Naive B cell (primary cell): Measurements from ENCODE around the gene MED12L. TPM values are rescaled to one million over a fixed set of nuclear protein-coding genes. Genes with fewer than 3 reads are reported as not detected.
A peak's percentile ranks its signal among the peaks of the same experiment; 100 is the strongest.

Source experiments
- ATAC-seq, 2 donors: fragments of 150-1000 bp; cut with Tn5 transposase; 2 replicates each; pipeline ENCODE4 v1.10.0; 2021; ENCODE audit warnings: low read depth in 2 of 2, mild to moderate bottlenecking in 2 of 2, moderate library complexity in 2 of 2
- DNase-seq: peaks from one replicate; pipeline ENCODE4 v3.0.0; 2022
- H3K27ac Mint-ChIP-seq, 6 donors: one replicate each; pipeline ENCODE4 v1.8.0; 2020 to 2022; ENCODE audit warnings: mild to moderate bottlenecking in 6 of 6, mixed read lengths in 6 of 6, moderate library complexity in 5 of 6, inconsistent platforms in 2 of 6
- H3K27me3 Mint-ChIP-seq, 3 donors: one replicate each; pipeline ENCODE4 v1.8.0; 2021 to 2022; ENCODE audit warnings: mixed read lengths in 3 of 3, mild to moderate bottlenecking in 1 of 3
- H3K36me3 Mint-ChIP-seq, 2 donors: one replicate each; pipeline ENCODE4 v1.8.0; 2020 to 2022; ENCODE audit warnings: mixed read lengths in 2 of 2, inconsistent platforms in 1 of 2, mild to moderate bottlenecking in 1 of 2
- H3K4me1 Mint-ChIP-seq, 3 donors: one replicate each; pipeline ENCODE4 v1.8.0; 2020 to 2022; ENCODE audit warnings: mixed read lengths in 3 of 3, inconsistent platforms in 1 of 3, mild to moderate bottlenecking in 1 of 3, moderate library complexity in 1 of 3
- H3K4me3 Mint-ChIP-seq, 8 donors: one replicate each; pipeline ENCODE4 v1.8.0; 2020 to 2022; ENCODE audit warnings: mild to moderate bottlenecking in 8 of 8, mixed read lengths in 8 of 8, moderate library complexity in 8 of 8, inconsistent platforms in 2 of 8
- H3K9me3 Mint-ChIP-seq, 7 donors: one replicate each; pipeline ENCODE4 v1.8.0; 2020 to 2022; ENCODE audit warnings: mixed read lengths in 7 of 7, mild to moderate bottlenecking in 5 of 7, inconsistent platforms in 2 of 7, moderate library complexity in 1 of 7
- polyA plus RNA-seq, 6 donors: library from polyadenylated mRNA; unstranded; fragments of 300-500 nt; fragmentation: Illumina TruSeq; gene quantifications; one replicate each; pipeline ENCODE4 v1.2.3, GENCODE V29; 2021; ENCODE audit warnings: low read depth in 6 of 6

MED12L gene
- polyA plus RNA-seq, 6 donors from 2014 or later = 0.22 to 0.23 TPM; not detected in 4

- DNase-seq (no peak), ATAC-seq (no peak)
- Mint-ChIP-seq H3K27ac (no peak overlapping the region), H3K27me3 (no peaks in the 10 kb centered on the region), H3K36me3 (no peaks in the 10 kb centered on the region), H3K9me3 (peaks cover 0 to 2% (median 0%) of the 10 kb centered on the region in 7 donors), H3K4me1 (peaks cover 10 to 14% (median 11%) of the 10 kb centered on the region in 3 donors), H3K4me3 (no peak overlapping the region)
Measured at GRCh38 chr3:151423091-151423490, 337.6 kb downstream of the MED12L start.

GRCh38 chr3:151425627-151426340 is 340.3 kb downstream of the MED12L start:
- Mint-ChIP-seq H3K9me3 (peaks cover 0 to 2% (median 0%) of the 10 kb centered on the region in 7 donors), H3K4me3 (peak overlapping the region in 1 of 8 donors; percentile 40), H3K27me3 (no peaks in the 10 kb centered on the region), H3K27ac (peak overlapping the region in 3 of 6 donors; percentile 21 to 59 (median 46)), H3K4me1 (peaks cover 10 to 17% (median 14%) of the 10 kb centered on the region in 3 donors), H3K36me3 (peaks cover 0 to 4% of the 10 kb centered on the region in 2 donors)
- ATAC-seq (no peak), DNase-seq (no peak)

- peak in 1 of 2 donors; percentile 38 for ATAC-seq
- Mint-ChIP-seq H3K4me3 (peak overlapping the region in 1 of 8 donors; percentile 18), H3K27me3 (no peaks in the 10 kb centered on the region), H3K9me3 (peaks cover 0 to 4% (median 0%) of the 10 kb centered on the region in 7 donors), H3K4me1 (peaks cover 10 to 20% (median 14%) of the 10 kb centered on the region in 3 donors), H3K36me3 (peaks cover 0 to 8% of the 10 kb centered on the region in 2 donors), H3K27ac (peak overlapping the region in 3 of 6 donors; percentile 24 to 59 (median 47))
- no peak for DNase-seq
Measured at GRCh38 chr3:151426341-151426657, 340.8 kb downstream of the MED12L start.

- peak overlapping the region in 2 of 6 donors; percentile 58 to 60 for H3K27ac Mint-ChIP-seq
- ATAC-seq (no peak), DNase-seq (no peak)
- H3K9me3 Mint-ChIP-seq = peaks cover 0 to 4% (median 0%) of the 10 kb centered on the region in 7 donors
- no peak overlapping the region for H3K4me3 Mint-ChIP-seq
- no peaks in the 10 kb centered on the region for H3K27me3 Mint-ChIP-seq
- H3K4me1 Mint-ChIP-seq = peaks cover 10 to 20% (median 12%) of the 10 kb centered on the region in 3 donors
- peaks cover 0 to 8% of the 10 kb centered on the region in 2 donors for H3K36me3 Mint-ChIP-seq
Measured at GRCh38 chr3:151428386-151428785, 342.9 kb downstream of the MED12L start.

- H3K4me1 Mint-ChIP-seq = peaks cover 5 to 15% (median 9%) of the 10 kb centered on the region in 3 donors
- H3K36me3 Mint-ChIP-seq = peaks cover 0 to 8% of the 10 kb centered on the region in 2 donors
- H3K27ac Mint-ChIP-seq = no peak overlapping the region
- no peak overlapping the region for H3K4me3 Mint-ChIP-seq
- H3K9me3 Mint-ChIP-seq = peaks cover 0 to 4% (median 0%) of the 10 kb centered on the region in 7 donors
- DNase-seq (no peak), ATAC-seq (no peak)
- no peaks in the 10 kb centered on the region for H3K27me3 Mint-ChIP-seq
Measured at GRCh38 chr3:151430821-151431484, 345.5 kb downstream of the MED12L start.

- Mint-ChIP-seq H3K36me3 (peaks cover 0 to 8% of the 10 kb centered on the region in 2 donors), H3K27me3 (no peaks in the 10 kb centered on the region), H3K27ac (no peak overlapping the region), H3K4me1 (peaks cover 0 to 9% (median 3%) of the 10 kb centered on the region in 3 donors), H3K9me3 (peaks cover 0 to 4% (median 0%) of the 10 kb centered on the region in 7 donors), H3K4me3 (no peak overlapping the region)
- ATAC-seq (no peak), DNase-seq (no peak)
Measured at GRCh38 chr3:151431940-151432339, 346.5 kb downstream of the MED12L start.

- DNase-seq (no peak), ATAC-seq (no peak)
- Mint-ChIP-seq H3K4me1 (peaks cover 0 to 9% (median 0%) of the 10 kb centered on the region in 3 donors), H3K4me3 (no peak overlapping the region), H3K36me3 (peaks cover 0 to 8% of the 10 kb centered on the region in 2 donors), H3K9me3 (peaks cover 0 to 4% (median 0%) of the 10 kb centered on the region in 7 donors), H3K27ac (no peak overlapping the region), H3K27me3 (no peaks in the 10 kb centered on the region)
Measured at GRCh38 chr3:151432616-151433372, 347.3 kb downstream of the MED12L start.

- DNase-seq (no peak), ATAC-seq (no peak)
- H3K4me1 Mint-ChIP-seq = peaks cover 0 to 9% (median 0%) of the 10 kb centered on the region in 3 donors
- H3K36me3 Mint-ChIP-seq = peaks cover 0 to 8% of the 10 kb centered on the region in 2 donors
- no peak overlapping the region for H3K4me3 Mint-ChIP-seq
- no peak overlapping the region for H3K27ac Mint-ChIP-seq
- H3K9me3 Mint-ChIP-seq = peaks cover 0 to 4% (median 0%) of the 10 kb centered on the region in 7 donors
- H3K27me3 Mint-ChIP-seq = no peaks in the 10 kb centered on the region
Measured at GRCh38 chr3:151434151-151434890, 348.9 kb downstream of the MED12L start.

GRCh38 chr3:151436675-151437446 is 351.4 kb downstream of the MED12L start:
- H3K4me1 Mint-ChIP-seq = no peaks in the 10 kb centered on the region
- H3K27ac Mint-ChIP-seq = no peak overlapping the region
- H3K9me3 Mint-ChIP-seq = no peaks in the 10 kb centered on the region
- no peak for DNase-seq
- no peak for ATAC-seq
- H3K36me3 Mint-ChIP-seq = no peaks in the 10 kb centered on the region
- no peak overlapping the region for H3K4me3 Mint-ChIP-seq
- no peaks in the 10 kb centered on the region for H3K27me3 Mint-ChIP-seq

- no peaks in the 10 kb centered on the region for H3K36me3 Mint-ChIP-seq
- no peak overlapping the region for H3K27ac Mint-ChIP-seq
- DNase-seq = no peak
Measured at GRCh38 chr3:151437906-151438305, 352.4 kb downstream of the MED12L start.

GRCh38 chr3:151439652-151440125 is 354.2 kb downstream of the MED12L start:
- no peaks in the 10 kb centered on the region for H3K9me3 Mint-ChIP-seq
- DNase-seq = peak; percentile 12

More at GRCh38 chr3:151437906-151438305, 352.4 kb downstream of the MED12L start:
- H3K9me3 Mint-ChIP-seq = no peaks in the 10 kb centered on the region
- no peak overlapping the region for H3K4me3 Mint-ChIP-seq
- H3K27me3 Mint-ChIP-seq = no peaks in the 10 kb centered on the region
- H3K4me1 Mint-ChIP-seq = no peaks in the 10 kb centered on the region
- ATAC-seq = no peak

GRCh38 chr3:151440940-151441339 is 355.5 kb downstream of the MED12L start:
- H3K27ac Mint-ChIP-seq = no peak overlapping the region
- H3K27me3 Mint-ChIP-seq = peaks cover 6 to 12% (median 7%) of the 10 kb centered on the region in 3 donors
- H3K4me1 Mint-ChIP-seq = no peaks in the 10 kb centered on the region
- no peak for ATAC-seq
- no peak for DNase-seq
- no peaks in the 10 kb centered on the region for H3K36me3 Mint-ChIP-seq
- H3K9me3 Mint-ChIP-seq = no peaks in the 10 kb centered on the region
- H3K4me3 Mint-ChIP-seq = no peak overlapping the region

More at GRCh38 chr3:151439652-151440125, 354.2 kb downstream of the MED12L start:
- peak; percentile 64 for ATAC-seq
- Mint-ChIP-seq H3K27ac (no peak overlapping the region), H3K27me3 (no peaks in the 10 kb centered on the region), H3K4me3 (no peak overlapping the region), H3K36me3 (no peaks in the 10 kb centered on the region), H3K4me1 (no peaks in the 10 kb centered on the region)
